ENCODE results near the gene RIOX2.
A peak's percentile ranks its signal among the peaks of the same experiment; 100 is the strongest.

Gene RIOX2

DNA sequence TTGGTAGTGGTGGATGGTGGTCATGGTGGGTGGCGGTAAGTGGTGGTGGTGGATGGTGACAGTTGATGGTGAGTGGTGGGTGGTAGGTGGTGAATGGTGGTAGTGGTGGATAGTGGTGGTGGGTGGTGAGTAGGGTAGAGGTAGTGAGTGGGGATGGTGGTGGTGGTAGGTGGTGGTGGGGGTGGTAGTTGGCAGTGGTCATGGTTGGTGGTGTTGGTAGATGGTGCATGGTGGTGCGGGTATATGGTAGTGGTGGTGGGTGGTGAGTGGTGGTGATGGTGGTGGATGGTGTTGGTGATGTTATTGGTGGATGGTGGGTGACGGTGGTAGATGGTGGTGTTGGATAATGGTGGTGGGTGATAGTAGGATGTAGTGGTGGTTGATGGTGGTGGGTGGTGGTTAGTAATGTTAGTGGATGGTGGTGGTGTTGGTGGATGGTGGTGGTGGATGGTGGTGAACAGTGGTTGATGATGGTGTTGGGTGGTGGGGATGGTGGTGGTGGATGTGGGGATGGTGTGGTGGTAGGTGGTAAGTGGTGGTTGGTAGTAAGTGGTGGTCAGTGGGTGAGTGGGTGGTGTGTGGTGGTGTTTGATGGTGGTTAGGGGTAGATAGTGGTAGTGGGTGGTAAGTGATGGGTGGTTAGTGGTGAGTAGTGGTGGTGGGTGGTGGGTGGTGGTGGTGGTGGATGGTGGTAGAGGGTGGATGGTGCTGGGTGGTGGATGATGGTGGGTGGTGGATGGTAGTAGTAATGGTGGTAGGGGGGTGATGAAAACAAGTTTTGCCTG lies 16.7 kb upstream of the RIOX2 start:
- no peak for DNase-seq

DNA sequence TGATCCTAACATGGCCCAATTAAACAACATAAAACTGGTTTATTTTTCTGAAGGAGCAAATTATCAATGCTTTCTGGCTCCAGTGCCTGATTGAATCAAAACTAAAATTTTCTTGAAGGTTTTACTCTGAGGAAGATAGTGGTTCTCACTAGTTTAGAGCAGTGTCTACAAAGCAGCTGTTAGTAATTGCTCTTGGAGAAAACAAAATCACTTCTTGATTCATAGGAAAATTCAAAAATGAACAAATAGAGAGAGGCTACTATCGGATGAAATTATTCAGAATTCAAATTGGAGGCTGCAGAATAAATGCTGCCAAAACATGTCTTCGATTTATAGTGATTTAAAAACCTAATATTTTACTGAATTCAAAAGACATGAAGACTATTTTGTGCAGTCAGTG lies 15.1 kb upstream of the RIOX2 start:
- DNase-seq: no peak

DNA sequence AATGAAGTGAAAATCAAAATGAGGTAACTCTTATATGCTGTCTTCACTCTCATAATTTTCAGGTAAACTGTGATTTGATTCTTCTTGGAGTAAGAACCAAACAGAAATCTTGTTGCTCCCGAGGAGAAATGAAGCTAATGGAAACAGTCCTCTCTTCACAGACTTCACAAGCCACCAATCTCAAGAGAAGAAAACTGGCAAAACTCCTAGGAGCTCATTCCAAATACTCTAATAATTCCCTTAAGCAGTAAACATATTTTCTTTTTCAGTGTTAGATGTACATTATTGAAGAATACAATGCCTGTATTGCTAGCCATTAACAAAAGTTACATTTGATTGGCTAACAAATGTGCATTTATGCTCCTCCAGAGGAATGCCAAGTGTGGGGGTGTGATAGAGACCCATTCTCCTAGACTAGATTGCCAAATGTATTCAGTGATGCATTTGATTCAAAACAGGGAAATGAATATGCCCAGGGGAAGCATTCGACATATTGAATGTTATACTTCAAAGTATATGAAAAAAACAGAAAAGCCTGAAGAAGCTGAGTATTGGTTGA lies 11.8 kb upstream of the RIOX2 start:
- no peak for DNase-seq

DNA sequence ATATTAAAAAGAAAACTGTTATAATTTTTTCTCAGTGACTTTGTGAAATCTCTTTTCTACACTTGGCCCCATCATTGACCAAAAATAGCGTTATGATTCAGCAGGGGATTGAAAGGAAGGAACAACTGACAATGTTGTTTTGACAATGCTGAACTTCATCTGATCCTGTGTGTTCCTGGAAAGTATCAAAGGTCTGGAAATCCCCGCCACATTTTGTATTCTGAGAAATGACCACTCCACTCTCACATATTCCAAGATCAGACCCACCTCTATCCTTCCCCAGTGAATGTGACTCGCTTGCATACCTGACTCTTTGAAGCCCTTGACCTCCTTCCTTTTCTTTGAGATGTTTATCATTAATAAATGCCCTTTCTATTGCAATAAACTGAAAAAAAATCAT lies 9.7 kb upstream of the RIOX2 start:
- no peak for DNase-seq

DNA sequence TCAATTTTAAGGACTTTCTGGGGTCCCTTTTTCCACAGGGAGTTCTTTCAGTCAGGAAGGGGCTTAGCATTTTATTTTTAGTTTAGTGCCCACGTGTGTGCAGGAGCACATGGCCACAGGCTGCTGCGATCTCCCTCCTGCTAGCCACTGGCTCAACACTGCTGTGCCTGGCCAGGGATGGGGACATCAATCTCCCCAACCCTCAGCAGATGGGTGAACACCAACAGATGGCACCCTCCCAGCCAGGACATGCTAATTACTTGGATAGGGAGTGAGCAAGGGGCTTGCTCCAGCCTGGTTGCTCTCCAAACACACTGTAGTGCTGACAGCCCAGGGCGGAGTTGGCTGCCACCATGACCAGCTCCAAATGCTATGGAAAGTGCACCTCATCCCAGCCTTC lies 7.4 kb upstream of the RIOX2 start:
- DNase-seq: no peak

DNA sequence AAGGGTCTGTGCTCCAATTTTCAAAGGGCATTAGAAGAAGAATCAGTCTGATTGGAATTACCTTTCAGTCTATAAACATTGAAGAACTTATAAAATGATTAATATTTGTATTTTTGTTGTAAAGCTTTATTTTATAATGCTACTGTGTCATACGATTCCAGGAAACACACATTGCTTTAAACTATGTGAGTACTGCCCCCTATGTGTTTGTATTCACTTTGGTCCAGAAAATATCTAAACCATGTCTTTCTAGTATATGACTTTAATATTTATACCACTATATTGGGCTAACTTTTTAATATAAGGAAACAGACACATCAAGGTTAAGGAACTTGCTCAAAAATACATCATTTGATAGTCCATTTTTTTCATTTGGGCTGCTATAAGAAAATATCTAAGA lies 3.2 kb upstream of the RIOX2 start:
- no peak for DNase-seq

DNA sequence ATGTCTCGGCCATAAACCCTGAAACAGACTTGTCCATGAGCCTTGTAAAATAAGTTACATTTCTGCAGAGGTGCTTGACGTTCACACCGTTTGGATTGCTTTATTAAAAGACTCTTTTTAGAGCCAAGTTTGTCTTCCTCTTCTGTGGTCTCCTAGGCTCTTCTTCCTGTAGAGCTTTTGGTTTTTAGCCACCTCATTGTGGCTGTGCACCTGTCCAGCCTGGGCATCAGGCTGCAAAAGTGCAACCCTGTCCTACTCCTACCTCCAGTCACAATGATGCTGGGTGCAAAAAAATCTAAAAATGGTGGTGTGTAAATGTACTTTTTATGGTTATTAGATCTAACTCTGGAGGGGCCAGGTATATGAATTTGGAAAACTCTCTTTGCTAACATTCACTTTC lies 2.8 kb upstream of the RIOX2 start:
- DNase-seq: no peak

DNA sequence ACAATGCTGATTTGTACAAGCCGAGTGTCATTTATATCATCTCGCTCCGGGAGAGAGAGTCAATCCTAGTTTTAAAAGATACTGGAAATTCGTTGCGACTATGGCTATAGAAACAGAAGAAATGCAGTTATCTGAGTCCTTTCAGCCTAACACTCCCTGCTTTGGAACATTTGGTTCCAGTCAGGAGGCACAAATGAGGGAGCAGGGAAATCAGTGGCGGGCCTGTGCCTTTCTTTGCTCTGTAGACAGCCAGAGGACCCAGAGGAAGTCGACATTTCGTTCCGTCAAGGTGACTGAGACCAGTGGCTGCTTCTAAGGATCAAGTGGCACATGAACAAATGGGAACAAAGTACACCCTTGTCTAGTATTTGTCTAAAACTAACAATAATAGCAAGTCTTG lies 745 bp upstream of the RIOX2 start:
- no peak for DNase-seq

DNA sequence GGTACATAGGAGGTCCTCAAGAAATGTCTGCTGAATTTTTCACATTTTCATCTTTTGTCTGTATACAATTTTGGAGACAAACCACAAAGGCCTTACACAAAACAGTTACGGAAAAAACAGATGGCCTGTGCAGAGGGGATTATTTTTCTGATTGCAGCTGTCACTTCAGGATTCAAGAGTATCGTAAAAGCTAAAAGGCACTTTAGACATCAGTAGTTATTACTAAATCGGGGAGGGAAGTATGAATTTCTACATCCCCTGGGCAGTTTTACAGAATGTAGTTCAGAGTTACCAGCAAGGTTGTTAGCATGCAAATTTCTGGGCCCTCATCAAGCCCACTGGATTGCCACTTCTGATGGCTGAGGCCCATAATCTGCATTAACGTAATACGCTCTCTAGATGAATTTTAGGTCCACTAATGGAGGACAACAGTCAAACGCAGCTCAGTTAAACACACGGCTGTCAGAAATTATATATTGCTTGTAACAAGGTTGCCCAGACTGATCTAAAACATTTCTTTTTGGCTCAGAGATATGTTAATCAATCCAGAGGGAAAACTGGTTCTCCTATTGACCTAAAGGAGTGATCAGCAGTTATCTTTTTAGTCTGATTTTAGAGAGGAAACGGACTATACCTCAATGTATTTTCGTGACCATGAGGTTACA lies 1.1 kb downstream of the RIOX2 start:
- no peak for DNase-seq

DNA sequence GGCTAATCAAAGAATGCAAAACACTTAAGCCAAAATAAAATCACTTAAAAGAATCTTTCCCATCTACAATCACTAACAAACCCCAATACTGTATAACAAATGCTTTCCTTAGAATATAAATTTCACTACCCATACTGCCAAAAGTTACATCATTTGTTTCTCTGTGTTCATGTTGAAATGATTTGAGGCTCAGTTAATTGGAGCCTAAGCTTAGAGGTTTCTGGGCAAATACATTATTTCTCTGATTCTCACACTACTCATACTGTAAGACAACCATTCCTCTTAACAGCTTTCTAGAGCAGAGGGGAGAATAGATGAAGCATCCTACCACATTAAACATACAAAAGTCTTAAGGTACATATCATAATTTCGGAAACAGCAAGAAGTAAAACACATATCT lies 2.1 kb downstream of the RIOX2 start:
- DNase-seq: no peak

DNA sequence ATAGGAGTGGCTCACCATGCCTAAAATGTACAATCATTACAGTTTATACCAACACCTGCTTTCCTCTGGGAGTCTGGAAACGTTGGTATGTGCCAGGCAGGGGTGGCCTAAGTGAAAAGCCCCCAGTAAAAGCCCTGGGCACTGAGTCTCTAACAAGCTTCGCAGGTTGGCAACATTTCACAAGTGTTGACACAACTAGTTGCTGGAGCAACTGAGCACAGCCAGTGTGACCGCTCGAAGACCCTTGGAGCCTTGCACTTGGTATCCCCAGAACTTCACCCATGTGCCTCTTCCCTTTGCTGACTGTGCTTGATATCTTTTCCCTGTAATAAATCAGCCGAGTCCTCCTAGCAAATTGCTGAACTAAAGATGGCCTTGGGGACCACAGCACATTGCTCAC lies 2.7 kb downstream of the RIOX2 start:
- no peak for DNase-seq

DNA sequence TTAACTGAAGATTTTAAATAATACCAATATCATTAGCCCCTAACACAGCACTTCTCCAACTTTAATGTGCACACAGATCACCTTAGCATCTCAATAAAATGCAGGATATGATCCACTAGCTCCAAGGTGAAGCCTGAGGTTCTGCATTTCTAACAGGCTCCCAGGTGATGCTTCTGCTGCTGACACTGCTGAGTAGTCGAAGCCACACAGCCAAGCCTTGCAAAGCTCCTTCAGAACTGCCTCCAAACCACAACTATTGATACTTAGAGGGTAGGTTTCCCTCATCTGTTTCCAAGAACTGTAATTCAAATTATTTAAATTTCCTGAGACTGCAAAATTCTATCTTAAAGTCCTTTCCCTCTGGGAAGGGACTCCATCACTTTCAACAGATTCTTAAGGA lies 3.9 kb downstream of the RIOX2 start:
- no peak for DNase-seq

DNA sequence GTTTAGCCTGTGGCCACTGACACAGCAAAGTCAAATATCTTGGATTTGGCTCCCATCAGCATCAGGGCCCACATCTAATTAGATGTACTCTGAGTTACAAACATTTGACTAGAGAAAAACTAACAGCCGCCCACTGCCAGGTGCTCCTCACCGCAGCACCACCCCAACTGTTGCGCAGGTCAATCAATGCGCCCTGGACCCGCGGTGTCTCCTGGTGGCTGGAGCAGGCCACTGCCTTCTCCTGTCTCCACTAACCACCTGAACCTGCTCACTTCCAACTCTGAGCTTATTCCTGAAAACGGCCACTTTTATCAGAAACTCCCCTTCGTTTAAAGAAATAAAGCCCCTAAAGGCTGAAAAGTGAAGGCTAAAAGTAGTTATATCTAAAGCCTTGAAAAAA lies 4.3 kb downstream of the RIOX2 start:
- DNase-seq: peak in 1 of 2 experiments; percentile 5

DNA sequence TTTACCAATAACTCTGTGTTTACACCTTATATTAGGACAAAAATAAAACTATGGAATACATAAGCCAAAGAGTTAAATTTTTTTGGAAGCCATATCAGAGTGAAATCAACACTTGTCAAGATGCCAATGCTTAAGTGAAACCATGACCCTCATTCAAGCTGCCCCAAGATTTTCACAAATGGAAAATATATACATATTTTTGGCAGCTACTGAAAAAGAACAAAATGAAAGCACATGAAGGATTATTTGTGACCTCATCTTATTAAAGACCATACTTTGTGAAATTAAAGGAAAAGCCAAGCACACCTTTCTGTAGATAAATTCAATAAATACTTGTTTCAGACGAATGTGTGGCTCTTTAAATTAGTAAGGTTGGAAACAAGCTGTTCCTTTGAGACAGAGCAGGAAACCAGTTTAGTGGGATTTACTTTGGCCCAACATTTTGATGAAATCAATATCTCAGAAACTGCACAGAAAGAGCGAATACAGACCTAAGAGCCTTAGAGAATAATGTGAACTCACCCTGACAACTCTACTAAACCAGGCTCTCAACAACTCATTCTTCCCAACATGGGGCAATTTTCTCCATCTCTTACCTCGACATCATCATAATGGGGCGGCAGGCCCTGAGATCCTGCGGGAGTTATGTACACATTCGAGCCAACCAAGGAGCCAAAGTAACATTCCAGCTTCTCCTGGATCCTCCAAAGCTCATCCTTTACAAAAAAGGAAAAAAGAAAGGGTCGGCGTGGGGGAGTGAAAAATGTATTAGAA lies 11.1 kb downstream of the RIOX2 start:
- no peak for DNase-seq

DNA sequence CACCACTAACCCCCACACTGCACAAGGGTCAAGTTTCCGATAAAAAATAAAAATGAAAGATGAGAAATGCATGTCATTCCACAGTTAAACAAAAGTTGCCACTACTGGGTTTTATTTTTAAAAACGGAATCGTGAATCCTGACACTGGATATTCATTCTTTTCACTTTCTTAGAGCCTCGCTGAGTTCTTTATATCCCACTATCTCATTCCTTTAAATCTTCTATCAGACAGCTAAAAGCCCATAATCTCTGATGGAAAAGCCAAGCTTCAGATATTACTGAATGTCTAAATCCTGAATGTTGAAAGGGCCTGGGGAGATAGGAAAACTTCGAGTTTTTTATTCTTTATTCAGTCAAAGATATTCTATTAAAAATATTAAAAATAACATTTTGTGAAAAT lies 11.7 kb downstream of the RIOX2 start:
- DNase-seq: no peak

DNA sequence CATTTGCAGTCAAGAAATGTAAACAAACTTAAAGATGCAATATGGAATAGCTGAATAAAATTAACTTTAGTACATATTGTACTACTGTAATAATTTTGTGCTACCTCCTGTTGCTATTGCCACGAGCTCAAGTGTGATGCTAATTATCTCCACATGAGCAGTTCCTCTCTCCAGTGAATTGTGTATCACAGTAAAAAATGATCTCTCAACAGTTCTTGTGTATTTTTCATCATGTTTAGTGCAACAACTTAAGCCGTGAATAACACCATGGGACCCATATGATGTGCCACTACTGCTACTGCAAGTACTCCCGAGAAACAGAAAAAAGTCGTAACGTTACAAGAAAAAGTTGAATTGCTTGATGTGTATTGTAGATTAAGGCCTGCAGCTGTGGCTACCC lies 12.4 kb downstream of the RIOX2 start:
- DNase-seq: no peak

DNA sequence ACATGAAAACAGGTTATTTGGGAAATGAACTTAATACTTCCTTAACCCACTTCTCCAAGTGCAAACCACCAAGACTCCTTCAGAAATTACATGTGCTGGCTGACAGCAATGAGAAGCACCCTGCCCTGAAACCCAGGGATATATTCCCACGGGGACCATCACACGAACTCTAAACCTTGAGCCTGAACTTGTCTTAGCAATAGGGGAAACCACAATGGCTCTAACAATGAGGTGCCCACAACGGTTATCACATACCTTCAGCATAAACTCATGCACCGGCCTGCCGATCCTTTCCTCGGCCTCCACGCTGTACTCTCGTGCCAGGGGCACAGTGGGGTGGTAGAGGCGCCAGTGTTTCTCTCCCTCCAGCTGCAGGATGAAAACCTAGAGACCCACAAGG lies 13.4 kb downstream of the RIOX2 start:
- DNase-seq: no peak

DNA sequence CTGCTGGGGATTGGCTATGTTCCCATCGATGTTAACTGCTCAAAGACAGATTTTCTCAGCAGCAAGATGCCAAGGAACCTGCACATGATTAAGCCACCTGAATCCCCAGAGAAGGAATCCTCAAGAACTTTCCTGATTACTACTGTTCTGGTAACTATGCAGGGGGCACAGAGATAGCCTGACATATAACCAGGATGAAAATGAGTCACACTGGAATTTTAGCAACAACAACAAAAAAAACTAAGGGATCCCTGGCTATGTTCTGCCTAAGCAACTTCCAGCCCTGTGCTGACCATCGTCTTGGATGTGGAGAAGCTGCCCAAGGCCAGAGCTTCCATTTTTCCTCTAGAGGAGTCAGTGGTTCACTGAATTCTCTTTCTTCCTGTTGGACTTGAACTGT lies 13.8 kb downstream of the RIOX2 start:
- DNase-seq: no peak

DNA sequence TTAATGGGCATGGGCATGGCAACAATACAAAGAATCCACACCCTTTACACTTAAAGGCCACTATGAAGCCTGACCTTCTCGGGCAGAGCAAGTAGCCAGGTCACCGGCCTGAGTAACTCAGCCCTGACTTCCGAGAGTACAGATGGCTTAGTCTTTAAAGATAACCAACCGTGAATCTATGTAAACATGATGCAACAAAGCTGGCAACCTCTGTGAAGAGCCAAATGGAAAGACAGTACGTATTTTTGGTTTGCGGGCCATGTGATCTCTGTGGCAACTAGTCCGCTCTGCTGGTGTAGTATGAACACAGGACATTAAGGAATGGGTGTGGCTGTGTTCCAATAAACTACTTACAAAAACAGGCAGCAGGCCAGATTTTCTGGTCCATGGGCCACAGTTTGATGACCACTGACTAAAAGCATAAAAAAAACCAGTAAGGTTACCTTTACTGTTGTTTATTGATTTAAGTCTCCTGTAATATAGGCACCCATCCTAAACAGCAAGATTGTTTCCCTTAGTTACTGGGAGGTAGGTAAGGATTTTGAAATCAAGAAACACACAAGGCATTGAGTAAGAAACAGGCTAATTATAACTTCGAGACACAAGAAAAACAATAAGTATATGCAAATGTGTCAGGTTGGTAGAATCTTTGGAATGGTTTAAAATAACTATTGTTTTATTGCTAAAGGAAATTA lies 14.5 kb downstream of the RIOX2 start:
- no peak for DNase-seq

DNA sequence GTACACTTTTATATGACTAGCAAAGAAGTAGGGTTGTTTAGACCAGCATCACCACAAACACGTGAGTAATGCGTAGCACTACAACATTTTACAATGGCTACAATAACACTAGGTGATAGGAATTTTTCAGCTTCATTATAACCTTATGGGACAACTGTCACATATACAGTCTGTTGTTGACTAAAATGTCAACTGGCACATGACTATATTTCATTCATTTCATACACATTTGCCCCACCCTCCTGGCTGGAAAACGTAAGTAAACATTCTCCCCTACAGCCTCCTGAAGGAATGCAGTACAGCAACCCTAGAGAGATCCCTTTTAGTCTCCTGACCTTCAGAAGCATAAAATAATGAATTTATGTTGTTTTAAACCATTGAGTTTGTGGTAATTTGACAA lies 16.2 kb downstream of the RIOX2 start:
- DNase-seq: no peak

DNA sequence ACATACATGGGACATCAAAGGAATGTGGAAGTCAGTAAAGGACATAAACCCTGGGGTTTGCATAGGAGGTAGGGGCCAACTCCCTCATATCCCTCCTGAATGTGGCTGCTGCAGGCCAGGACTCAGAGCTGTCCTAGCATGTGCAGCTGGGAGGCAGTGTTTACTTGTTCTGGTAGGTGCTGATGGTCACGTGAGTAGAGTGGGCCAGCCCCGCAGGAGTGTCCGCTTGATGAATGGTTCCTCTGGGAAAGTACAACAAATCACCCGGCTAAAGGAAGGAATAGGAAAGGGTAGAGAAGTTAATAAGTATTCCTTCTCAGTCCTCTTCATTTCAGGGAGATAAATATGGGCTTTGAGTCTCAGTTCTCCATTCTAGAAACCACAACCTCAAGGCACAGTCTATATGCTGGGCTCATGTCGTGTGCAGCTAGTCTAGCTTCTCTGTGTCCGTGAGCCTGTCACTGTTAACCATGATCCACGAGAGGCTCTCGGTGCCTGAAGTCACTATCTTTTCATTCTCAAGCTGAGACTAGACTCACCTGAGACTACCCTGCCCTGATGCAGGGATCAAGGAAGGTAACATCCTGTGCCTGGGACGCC lies 17.9 kb downstream of the RIOX2 start:
- DNase-seq: no peak

DNA sequence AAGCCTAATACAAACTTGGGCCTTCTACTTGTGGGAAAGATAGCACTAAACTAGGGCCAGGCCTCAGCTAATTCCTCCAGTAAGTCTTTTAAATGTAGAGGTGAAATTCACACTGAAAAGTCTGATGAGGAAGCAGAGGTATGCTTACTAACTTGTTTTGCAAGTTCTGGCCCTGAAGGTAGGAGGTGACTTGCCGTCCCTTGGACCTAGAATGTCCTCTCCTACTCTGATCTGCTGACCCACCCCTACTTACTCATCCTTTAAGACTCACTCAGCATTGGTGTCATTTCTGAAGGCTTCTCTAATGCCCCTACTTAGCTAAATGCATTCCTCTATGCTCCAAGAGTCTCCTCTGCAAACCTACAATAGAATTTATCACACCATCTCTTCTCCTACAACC lies 19.4 kb downstream of the RIOX2 start:
- DNase-seq: no peak

DNA sequence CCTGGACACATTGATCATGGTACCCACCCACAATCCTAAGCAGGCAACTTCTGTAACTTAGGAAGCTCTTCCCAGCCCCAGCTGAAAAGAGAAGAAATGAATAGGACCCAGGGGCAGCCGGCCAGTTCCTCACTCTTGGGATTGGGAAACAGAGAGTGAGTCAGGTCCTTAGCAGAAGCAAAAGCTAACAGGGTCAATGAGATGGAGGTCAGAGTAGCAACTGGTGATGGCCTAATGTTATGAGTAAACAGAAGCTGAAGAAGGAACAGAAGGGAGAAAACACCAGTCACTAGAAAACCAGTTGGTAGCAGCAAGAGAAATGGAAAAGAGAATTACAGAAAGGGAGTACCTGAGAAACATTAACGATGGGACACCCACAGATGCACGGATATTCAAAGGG lies 20.0 kb downstream of the RIOX2 start:
- no peak for DNase-seq

Data from SHP77 (cell line).